GM18507 (cell line): Measurements from ENCODE around the gene PSMG3.
"Not testable (repeated sequence)": the region's sequence is repeated elsewhere in the genome, so short reads cannot be mapped to it uniquely, and the experiment has no call there.

ENCODE experiments used
- DNase-seq: peaks from one replicate; pipeline ENCODE4 v3.0.0; 2011; ENCODE audit warnings: low read depth; ENCODE audit not compliant: insufficient read length; ENCODE audit errors: extremely low spot score
- FAIRE-seq: peaks from 2 replicates; lab custom pipeline; 2011; peaks lifted over from hg19 to GRCh38; lab: Jason Lieb, UNC

The PSMG3 gene

GRCh38 chr7:1523208-1523607 lies 46.6 kb downstream of the PSMG3 start:
- DNase-seq (no peak), FAIRE-seq (no peak)

- DNase-seq, result no peak
- FAIRE-seq, result no peak
These were observed 48.4 kb downstream of the PSMG3 start for GRCh38 chr7:1521456-1521855.

- DNase-seq (no peak), FAIRE-seq (no peak)
These were observed 49.1 kb downstream of the PSMG3 start for GRCh38 chr7:1520539-1521234.

GRCh38 chr7:1519322-1519922 lies 50.4 kb downstream of the PSMG3 start:
- not testable (repeated sequence) for FAIRE-seq, DNase-seq
